Stimulated activated CD4-positive, alpha-beta T cell treated with anti-CD3 and anti-CD28 coated beads, Interleukin-2, amount 100 ng/mL, for 24 hours (primary cell): ENCODE results near the gene CWC27.
"Not testable (repeated sequence)": the region's sequence is repeated elsewhere in the genome, so short reads cannot be mapped to it uniquely, and the experiment has no call there.

ENCODE experiments used
- DNase-seq, 2 donors: peaks; one replicate each; pipeline ENCODE4 v3.0.0-alpha.2; 2020

CWC27 gene

DNA sequence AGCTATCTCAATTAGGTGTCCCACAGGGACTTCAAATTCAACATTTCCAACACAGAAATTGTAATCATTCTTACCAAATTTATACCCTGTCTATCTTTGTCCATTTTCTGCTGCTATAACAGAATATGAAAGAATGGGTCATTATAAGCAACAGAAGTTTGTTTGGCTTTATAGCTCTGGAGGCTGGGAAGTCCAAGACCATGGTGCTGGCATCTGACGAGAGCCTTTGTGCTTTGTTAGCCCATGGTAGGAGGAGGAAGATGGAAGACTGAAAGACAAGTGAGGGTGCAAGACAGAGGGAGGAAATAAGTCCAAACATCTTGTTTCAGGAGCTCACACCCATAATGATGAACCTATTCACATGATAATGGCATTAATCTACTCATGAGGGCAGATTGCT is 72.2 kb downstream of the CWC27 start:
- no peak for DNase-seq

DNA sequence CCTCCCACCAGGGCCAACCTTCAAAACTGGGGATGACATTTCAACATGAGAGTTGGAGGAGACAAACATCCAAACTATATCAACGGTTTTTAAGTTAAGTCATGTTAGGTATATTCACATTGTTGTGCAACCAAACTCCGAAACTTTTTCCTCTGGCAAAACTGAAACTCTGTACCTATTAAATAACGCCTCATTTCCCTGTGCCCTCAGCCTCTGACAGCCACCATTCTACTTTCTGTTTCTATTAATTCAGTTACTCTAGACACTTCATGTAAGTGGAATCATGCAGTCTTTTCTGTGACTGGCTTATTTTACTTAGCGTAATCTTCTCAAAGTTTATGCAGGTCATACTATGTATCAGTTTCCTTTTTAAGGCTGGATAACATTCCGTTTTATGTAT is 85.0 kb downstream of the CWC27 start:
- no peak for DNase-seq

DNA sequence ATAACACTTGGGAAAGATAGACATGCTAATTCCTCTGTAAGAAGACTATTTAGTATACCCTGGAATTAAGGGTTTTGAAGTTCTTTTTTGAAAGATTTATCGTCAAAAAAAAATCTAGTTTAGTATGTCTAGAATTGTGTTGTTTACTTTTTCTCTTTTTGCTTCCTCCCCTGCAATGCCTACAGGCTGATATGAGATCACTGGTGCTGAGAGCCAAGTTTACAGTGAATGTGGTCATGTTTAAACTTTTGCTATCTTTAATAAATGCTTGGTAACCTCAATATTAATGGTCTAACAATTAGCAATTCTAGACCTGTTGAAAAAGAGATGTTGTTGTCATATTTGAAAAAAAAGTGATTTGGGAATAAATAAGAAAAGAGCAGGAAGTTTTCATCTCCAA is 86.1 kb downstream of the CWC27 start:
- no peak for DNase-seq

DNA sequence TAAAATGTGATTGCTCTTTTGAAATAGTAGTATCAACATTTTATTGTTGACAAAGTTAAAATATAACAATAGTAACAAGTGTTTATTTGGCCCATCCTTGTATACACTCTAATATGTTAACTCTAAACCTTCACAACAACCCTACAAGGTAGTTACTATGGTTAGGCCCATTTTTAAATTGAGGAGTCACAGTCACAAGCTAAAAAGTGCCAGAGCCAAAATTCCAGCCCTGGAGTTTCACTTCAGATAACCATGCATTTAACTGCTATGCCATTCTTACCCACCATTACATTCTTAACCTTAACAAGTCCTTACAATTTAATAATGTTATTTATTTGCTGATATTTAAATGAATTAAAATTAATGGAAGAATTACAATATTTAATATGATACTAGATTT is 91.2 kb downstream of the CWC27 start:
- DNase-seq, result no peak

DNA sequence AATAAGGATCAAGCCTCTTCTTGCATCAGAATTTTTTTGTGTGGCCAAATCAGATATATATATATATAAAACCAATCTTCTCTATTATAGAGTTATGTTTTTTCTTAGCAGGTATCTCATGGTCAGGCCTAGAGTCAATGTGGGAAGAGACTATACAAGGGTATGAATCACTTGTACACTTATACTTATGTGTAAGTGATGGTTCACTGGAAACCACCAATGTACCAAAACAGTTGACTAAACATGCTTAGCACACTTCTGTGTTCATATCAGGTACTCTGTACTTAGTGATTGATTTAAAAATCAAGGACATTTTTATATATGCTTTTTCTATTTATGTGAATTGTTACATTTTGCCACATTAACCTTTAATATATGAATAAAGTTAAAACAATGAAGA is 92.6 kb downstream of the CWC27 start:
- DNase-seq, result no peak

DNA sequence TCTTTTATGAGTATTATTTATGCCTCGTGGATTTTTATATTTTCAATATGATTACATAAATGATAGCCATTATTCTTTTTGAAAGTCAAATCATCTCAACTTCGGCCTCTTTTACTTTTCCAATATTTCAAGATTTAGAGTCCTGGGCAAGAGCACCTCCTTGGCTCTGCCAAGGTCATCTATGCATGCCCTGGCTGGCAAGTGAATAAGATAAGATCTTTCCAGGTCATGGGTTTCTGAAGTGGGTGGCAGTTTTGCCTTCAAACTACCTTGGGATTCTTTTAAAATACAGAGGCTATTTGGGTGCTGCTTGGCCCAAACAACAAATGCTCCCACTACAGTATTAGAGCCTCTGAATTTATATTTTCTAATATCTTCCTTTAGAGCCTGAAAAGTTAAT is 95.4 kb downstream of the CWC27 start:
- no peak for DNase-seq

DNA sequence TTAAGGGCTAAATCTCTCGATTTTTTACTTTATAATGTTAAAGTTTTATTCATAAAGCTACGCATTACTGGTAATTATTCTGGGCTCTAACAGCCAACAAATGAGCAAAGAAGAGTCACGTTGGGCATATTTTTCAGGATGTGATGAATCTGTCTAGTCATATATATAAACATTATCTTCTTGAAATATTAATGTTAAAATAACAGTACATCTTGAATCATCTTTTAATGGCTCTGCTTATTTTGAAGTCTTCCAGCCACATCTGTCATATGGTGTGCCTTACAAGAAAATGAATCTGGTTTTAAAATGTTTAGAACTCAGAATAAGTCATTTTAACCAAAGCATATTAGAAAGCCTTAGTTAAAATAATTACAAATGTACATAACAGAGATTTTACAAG is 96.9 kb downstream of the CWC27 start:
- DNase-seq, result no peak

DNA sequence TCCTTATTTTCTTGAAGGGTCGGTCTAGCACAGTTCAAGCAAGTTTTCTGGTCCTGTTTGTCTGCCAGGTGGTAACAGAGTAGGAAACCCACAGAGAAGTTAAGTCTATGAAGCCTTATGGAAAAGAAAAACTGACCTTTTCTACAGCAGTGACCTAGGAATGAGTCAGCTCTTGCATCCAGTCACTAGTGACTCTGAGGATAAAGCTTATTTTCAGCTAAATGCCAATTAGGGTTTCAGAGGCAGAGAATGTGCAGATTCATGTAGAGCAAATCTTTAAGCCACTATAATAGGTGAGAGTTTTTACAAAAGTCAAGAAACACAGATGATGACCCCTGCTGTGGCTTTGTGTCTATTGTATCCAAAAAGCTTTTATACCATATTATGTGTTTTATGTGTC is 100.7 kb downstream of the CWC27 start:
- no peak for DNase-seq

DNA sequence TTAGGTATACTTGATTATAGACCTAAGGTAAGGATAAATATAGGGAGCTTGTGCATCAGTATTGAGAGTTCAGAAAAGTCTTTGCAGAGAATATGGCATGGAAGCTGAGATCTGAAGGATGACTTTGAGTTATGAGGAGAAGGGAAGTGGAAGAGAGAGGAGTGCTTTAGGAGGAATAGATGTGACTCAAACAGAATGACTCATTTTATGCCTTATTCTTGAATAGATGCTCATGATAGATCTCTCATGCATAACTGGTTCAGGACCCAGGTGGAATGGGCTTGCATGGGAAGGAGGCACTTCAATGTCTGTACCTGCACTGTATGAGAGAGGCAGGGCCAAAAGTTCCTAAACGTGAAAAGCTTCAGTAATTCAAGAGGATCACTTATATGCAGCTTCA is 103.3 kb downstream of the CWC27 start:
- DNase-seq, result no peak

DNA sequence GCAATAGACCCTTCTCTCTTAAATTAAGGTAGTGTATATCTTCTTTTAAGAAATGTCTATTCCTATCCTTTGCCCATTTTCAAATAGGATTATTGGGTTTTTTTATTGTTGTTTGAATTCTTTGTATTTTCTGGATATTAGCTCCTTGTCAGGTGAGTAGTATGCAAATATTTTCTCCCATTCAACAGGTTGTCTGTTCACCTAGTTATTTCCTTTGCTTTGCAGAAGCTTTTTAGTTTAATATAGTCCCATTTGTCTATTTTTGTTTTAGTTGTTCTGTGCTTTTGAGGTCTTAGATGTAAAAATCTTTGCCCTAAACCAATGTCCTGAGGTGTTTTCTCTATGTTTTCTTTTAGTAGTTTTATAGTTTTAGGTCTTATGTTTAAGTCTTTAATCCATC is 104.7 kb downstream of the CWC27 start:
- DNase-seq, result no peak

DNA sequence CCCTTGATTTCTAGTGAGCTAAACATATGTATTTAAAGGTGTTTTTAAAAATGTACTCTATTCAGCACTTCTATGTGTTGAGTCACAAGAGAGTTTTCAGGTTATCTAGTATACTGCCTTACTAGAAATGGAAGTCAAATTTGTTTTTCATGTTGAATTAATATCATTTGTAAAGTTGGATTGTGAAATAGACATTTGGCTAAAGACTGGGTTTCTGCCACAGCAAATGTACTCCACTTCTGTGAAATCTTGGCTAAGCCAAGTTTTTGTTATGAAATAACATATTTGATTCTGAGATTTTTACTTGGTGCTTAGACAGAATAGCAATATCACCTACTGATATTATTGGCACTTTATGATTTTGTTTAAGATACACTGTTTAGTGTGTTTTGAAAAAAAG is 106.0 kb downstream of the CWC27 start:
- DNase-seq, result no peak

DNA sequence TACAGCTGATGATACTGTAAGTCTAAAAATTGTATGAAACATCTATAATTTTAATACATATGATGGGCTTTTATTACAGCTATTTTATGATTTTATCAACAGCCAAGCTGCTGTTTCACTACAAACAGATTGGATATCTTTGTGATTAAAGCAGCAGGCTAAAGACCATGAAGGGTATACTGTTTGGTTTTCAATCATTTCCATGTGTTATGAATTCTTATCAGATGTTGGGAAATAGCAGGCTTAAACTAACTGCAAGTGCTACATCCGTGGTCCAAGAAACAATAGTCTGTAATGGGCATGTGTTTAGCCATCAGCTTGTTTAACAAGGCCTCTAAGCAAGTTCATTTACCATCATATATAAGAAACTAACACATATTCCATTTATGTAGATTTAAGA is 107.5 kb downstream of the CWC27 start:
- DNase-seq, result no peak

DNA sequence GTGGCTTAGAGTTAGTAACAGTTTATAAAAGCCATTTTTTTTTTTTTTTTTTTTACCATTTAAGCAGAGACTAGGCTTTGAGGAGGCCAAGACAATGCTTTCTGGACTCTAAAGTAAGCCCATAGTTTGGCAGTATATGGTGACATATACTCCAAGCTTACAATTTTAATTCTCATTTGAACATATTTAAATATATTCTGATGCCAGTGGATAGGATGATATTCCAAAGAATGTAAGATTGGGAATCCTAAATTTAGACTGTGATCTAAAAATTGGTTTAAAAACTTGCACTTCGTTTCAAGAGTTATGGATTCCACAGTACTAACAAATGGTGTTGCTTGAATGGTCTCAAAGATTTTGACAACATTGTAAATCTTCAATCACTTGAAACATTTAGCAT is 112.1 kb downstream of the CWC27 start:
- no peak for DNase-seq

DNA sequence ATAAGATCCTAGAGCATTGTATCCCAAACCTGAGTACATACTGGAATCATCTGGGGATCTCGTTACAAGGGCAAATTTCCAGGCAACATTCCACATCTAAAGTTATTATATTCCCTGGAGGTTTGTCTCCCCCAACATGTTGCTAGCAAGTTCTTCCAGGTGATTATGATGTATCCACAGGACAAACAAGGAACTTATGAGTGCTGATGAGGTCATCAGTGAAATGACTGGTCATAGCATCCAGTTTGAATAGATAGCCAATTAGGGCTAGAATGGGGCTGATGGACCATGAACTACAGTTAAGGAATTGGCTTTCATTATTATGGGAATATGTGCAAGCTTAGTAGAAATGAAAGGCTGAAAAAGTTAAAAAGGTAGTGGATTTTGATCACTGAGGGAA is 115.2 kb downstream of the CWC27 start:
- DNase-seq, result no peak

DNA sequence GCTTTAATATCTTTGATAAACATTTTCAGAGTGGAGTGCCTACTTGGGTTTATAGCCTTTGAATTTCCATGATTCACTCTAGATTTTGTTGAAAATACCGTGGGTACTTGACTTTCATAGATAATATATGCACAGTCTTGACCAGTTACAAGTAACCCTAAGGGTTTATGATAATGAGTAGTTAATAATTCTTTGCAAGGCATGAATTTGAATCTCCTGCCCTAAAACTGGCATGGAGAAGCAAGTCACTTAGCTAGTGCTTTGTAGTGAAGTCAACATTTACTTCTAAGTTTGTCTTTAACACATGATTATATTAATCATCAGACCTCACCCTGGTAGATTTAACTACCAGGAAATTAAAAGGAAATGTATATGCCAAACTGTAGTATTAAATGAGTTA is 115.8 kb downstream of the CWC27 start:
- DNase-seq, result no peak

DNA sequence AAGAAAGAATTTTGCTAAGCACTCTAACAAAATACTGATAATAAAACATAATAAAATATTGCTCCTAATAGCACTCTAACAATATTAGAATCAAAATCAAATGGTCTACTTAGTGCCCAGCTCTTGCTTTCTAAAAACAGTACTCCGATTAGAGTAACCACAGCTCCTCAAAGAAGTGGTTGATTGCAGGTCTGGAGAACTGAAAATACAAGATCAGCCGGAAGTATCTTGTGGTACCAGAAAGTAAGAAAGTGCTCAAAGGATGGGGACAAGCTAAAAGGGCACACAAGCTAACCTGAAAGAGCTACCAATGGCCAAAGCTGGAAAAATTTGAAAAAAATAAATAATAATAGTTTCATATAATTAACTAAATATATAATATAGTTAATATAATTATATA is 119.2 kb downstream of the CWC27 start:
- DNase-seq, result no peak

DNA sequence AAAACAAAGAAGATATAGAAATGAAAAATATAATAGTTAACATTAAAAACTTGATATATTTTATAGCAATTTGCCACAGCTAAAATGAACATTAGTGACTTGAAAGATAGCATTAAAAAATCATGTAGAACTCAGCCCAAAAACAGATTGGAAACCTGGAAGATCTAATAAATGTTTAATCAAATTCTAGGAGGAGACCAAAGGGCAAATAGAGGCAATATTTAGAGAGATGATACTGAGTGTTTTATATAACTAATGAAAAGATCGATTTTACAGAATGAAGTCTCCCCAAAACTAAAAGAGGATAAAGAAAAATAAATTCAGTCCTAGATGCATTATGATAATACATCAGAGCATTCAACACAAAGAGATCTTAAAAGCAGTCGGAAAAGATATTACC is 127.0 kb downstream of the CWC27 start:
- DNase-seq, result no peak

DNA sequence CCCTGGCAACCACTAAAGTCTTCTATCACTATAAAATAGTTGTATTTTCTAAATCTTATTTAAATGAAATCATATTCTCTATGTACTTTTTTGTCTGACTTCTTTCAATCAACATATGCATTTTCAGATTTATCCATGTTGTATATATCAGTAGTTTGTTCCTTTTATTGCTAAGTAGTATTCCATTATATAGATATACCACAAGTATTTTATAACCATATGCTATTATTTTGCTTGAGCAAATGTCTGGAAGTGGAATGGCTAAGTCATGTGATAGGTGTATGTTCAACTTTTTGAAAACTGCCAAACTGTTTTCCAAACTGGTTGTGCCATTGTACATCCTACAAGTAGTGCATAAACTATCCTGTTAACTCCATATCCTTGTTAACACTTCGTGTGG is 131.1 kb downstream of the CWC27 start:
- DNase-seq, result no peak

DNA sequence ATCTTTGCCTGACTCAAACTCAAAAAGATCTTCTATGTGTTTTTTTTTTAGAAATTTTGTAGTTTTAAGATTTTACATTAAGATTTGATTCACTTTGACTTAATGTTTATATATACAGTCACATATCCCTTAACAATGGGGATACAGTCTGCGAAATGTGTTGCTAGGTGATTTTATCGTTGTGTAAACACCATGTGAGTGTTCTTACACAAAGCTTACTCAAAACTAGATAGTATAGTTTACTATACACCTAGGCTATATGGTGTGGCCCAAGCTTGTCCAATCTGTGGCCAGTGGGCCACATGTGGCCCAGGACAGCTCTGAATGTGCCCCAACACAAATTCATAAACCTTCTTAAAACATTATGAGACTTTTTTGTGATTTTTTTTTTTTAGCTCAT is 131.9 kb downstream of the CWC27 start:
- DNase-seq, result no peak

DNA sequence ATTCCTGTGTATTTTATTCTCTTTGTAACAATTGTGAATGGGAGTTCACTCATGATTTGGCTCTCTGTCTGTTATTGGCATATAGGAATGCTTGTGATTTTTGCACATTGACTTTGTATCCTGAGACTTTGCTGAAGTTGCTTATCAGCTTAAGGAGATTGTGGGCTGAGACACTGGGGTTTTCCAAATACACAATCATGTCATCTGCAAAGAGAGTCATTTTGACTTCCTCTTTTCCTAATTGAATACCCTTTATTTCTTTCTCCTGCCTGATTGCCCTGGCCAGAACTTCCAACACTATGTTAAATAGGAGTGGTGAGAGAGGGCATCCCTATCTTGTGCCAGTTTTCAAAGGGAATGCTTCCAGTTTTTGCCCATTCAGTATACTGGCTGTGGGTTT is 138.7 kb downstream of the CWC27 start:
- DNase-seq, result not testable (repeated sequence)

DNA sequence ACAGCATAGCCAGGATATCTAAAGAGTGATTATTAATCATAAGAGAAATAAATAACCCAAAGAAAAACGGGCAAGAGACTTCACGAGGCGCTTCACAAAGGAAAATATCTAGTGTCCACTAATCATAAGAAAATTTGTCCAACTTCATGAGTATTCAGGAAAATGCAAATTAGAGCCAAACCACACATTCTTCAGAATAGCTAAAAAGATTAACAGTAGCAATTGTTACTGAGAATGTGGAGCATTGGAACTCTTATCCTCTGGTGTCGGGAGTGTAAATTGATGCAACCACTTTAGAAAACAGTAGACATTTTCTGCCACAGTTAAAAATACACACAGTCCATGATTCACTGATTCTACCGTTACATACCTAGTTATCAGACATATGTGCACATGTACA is 145.7 kb downstream of the CWC27 start:
- DNase-seq, result no peak

DNA sequence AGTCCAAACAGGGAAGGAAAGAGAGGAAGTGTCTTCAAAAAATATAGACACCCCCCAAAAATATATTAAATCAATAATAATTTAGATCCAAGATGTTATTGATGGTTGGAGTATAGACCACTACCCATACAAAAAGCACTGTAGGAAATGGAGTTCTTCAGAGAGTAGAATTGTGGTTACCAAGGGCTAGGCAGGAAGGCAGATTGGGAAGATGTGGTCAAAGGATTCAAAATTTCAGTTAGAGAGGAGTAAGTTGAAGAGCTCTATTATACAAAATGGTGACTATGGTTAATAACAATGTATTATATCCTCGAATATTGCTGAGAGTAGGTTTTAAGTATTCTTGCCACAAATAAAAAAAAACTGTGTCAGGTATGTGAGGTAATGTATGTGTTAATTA is 149.4 kb downstream of the CWC27 start:
- DNase-seq, result no peak

DNA sequence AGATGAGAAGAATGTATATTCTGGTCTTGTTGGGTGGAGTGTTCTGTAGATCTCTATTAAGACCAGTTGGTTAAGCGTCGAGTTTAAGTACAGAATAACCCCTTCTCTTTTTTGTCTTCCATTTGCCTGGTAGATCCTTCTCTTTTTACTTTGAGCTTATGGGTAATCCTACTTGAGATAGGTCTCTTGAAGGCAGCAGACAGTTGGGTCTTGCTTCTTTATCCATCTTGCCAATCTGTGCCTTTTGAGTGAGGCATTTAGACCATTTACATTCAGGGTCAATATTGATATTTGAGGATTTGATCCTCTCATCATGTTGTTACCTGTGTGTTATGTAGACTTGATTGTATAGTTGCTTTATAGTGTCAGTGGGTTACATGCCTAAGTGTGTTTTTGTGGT is 152.7 kb downstream of the CWC27 start:
- no peak for DNase-seq

DNA sequence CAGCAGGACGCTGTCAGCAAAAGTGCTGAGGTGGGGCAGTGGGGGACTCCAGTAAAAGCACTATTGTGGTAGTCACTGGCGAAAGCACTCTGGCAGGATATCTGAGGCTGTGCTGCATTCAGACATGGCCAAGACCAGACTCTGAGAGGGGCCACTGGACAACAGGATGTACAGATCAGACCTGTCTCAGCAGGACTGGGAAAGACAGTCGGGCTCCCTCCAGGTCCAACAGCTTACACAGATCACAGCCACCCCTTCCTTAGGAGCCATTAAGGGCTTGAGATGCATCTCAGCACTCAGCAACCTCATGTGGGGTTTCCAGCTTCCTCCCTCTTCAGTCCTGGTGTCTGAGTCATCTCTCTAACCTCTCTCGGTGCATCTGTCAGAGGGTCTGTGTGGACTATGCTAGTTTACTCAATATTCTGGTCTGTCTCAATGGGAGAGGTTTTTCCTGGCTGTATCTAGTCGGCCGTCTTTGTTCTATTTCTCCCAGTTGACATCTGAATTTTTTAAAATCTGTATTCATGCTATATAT is 154.5 kb downstream of the CWC27 start:
- DNase-seq, result no peak

DNA sequence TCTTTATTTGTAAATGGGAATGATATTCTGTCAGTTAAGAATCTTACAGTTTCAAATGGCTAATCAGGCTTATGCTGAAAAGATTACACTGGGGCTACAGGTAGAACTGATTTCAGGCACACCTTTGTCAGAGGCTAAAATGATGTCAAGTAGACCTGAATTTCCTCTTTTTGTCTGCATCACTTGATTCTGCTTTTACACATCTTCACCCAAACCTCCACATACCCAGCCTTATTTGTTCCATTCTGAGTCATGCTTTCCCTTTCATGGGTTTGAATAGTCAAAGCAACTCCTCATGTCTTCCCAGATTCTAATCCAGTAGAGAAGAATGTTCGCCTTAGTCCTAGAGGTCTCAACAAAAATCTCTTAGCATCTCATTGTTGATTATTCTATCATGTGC is 156.4 kb downstream of the CWC27 start:
- DNase-seq, result no peak

DNA sequence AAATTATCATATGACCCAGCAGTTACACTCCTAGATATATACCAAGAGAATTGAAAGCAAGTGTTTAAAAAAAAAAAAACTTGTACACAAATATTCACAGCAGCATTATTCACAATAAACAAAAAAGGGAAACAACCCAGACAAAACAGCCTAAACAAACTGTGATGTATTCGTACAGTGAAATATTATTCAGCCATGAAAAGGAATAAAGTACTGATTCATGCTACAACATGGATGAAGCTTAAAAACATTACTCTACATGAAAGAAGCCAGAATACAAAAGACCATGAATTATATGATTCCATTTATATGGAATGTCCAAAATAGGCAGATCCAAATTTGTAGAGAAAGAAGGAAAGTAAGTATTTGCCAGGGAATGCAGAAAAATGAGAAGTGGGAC is 161.1 kb downstream of the CWC27 start:
- no peak for DNase-seq
